Vagina (tissue), 2 donors: Measurements from ENCODE around the gene WIPF3.

Source experiments
- CTCF ChIP-seq, 3 experiments: fragments of 450-650 bp in 2 of 3; fragments of 200-600 bp in 1 of 3; sonication (generic) in 1 of 3; IDR thresholded peaks; one replicate each; pipeline ENCODE4 v1.5.1; 2017 to 2019; ENCODE audit warnings: antibody characterized with exemption in 3 of 3, mild to moderate bottlenecking in 2 of 3, moderate library complexity in 2 of 3
- POLR2A ChIP-seq, 2 donors: fragments of 450-650 bp; IDR thresholded peaks; one replicate each; pipeline ENCODE4 v1.6.1; 2017; ENCODE audit warnings: antibody characterized with exemption in 2 of 2, mild to moderate bottlenecking in 2 of 2, moderate library complexity in 2 of 2
- POLR2AphosphoS5 ChIP-seq, 2 donors: sonication (generic); formaldehyde crosslinking; IDR thresholded peaks; one replicate each; pipeline ENCODE4 v1.9.0; 2017; ENCODE audit warnings: antibody characterized with exemption in 2 of 2, mild to moderate bottlenecking in 2 of 2, low read depth in 1 of 2; ENCODE audit not compliant: insufficient read depth in 1 of 2

GRCh38 chr7:29859104-29859503 is 52.8 kb downstream of the WIPF3 start:
- no peak for TF ChIP-seq CTCF (IDR thresholded peaks at IDR 0.05)
- no peak for TF ChIP-seq POLR2A (IDR thresholded peaks at IDR 0.05)
- no peak for TF ChIP-seq POLR2AphosphoS5 (IDR thresholded peaks at IDR 0.05; ENCODE audit: insufficient read depth in 1 of 2, low read depth in 1 of 2)
